OCI-LY1 (cell line): ENCODE data around the gene MS4A14.
A peak's percentile ranks its signal among the peaks of the same experiment; 100 is the strongest.

Source experiments
- H2AFZ ChIP-seq: fragments of 200-600 bp; sonication (generic), shearing (Covaris generic); 2 replicates; pipeline ENCODE4 v1.6.0; 2014; ENCODE audit warnings: antibody characterized with exemption, mild to moderate bottlenecking, low read length
- H3F3A ChIP-seq: fragments of 200-600 bp; sonication (generic), shearing (Covaris generic); 2 replicates; pipeline ENCODE4 v1.6.0; 2014; ENCODE audit warnings: mild to moderate bottlenecking, antibody characterized with exemption, low read length, moderate library complexity; ENCODE audit not compliant: insufficient read depth
- H3K27ac ChIP-seq: fragments of 200-600 bp; sonication (generic); 2 replicates; pipeline ENCODE4 v1.5.1; 2014; ENCODE audit warnings: low read length, mixed run types, mild to moderate bottlenecking, low read depth; ENCODE audit not compliant: poor library complexity, severe bottlenecking
- H3K27me3 ChIP-seq: fragments of 200-600 bp; sonication (generic); 2 replicates; pipeline ENCODE4 v1.6.0; 2014; ENCODE audit warnings: antibody characterized with exemption, mild to moderate bottlenecking, low read length, moderate library complexity; ENCODE audit not compliant: insufficient read depth
- H3K36me3 ChIP-seq: fragments of 200-600 bp; sonication (generic); 2 replicates; pipeline ENCODE4 v1.6.1; 2014; ENCODE audit warnings: mild to moderate bottlenecking, antibody characterized with exemption, low read length, moderate library complexity, mixed read lengths; ENCODE audit not compliant: insufficient read depth
- H3K4me1 ChIP-seq: fragments of 200-600 bp; sonication (generic); 2 replicates; pipeline ENCODE4 v1.5.1; 2014; ENCODE audit warnings: mild to moderate bottlenecking, low read length, moderate library complexity; ENCODE audit not compliant: insufficient read depth, severe bottlenecking
- H3K4me2 ChIP-seq: fragments of 200-600 bp; sonication (generic), shearing (Covaris generic); 2 replicates; pipeline ENCODE4 v1.6.1; 2014; ENCODE audit warnings: low read length
- H3K4me3 ChIP-seq: fragments of 200-600 bp; sonication (generic); 2 replicates; pipeline ENCODE4 v1.5.1; 2014; ENCODE audit warnings: low read length, low read depth, mild to moderate bottlenecking, mixed read lengths; ENCODE audit not compliant: poor library complexity, severe bottlenecking
- H3K79me2 ChIP-seq: fragments of 200-600 bp; shearing (Covaris generic); 2 replicates; pipeline ENCODE4 v1.6.1; 2016; ENCODE audit warnings: mixed run types, low read length, mixed read lengths; ENCODE audit not compliant: insufficient read depth
- H3K9ac ChIP-seq: fragments of 200-600 bp; sonication (generic), shearing (Covaris generic); 2 replicates; pipeline ENCODE4 v1.6.1; 2014; ENCODE audit warnings: mild to moderate bottlenecking, low read length, mixed read lengths
- H3K9me2 ChIP-seq: fragments of 200-600 bp; sonication (generic), shearing (Covaris generic); 2 replicates; pipeline ENCODE4 v1.6.1; 2014; ENCODE audit warnings: low read depth, mild to moderate bottlenecking, low read length, mixed read lengths
- H3K9me3 ChIP-seq: fragments of 200-600 bp; shearing (Covaris generic); 2 replicates; pipeline ENCODE4 v1.6.1; 2014; ENCODE audit warnings: low read length, mixed read lengths
- H4K20me1 ChIP-seq: fragments of 200-600 bp; sonication (generic), shearing (Covaris generic); 2 replicates; pipeline ENCODE4 v1.6.0; 2016; ENCODE audit warnings: mild to moderate bottlenecking, low read length; ENCODE audit not compliant: insufficient read depth
- CTCF ChIP-seq: fragments of 200-600 bp; sonication (generic), shearing (Covaris generic); IDR thresholded peaks from 2 replicates; pipeline ENCODE4 v1.5.1; 2017; ENCODE audit warnings: mild to moderate bottlenecking, antibody characterized with exemption, low read length, moderate library complexity, mixed read lengths
- EZH2 ChIP-seq: fragments of 200-600 bp; sonication (generic), shearing (Covaris generic); IDR thresholded peaks from 2 replicates; pipeline ENCODE4 v1.8.0; 2017; ENCODE audit warnings: borderline replicate concordance, mixed run types, mild to moderate bottlenecking, antibody characterized with exemption, low read length, moderate library complexity, mixed read lengths

The MS4A14 gene

DNA sequence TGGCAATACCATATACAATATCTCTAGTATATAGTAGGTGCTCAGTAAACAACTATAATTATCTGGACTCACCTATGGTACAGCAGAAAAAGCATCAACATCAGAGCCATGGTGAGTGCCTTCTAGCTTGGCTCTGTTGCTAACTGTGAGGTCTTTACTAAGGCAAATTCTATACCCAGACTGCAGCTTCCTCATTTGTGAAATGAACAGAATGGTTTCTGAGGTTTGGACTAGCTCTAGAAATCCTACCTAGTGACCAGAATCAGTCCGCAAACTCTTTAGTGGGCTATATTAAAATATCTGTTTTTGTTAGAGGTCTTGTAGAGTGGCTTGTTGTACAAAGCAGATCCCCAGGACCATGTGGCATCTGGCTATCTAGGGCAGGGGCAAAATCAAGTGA lies 63.1 kb downstream of the MS4A14 start:
- no peaks in the 10 kb centered on the region for H3K9me3 ChIP-seq
- TF ChIP-seq CTCF = no peak
- no peak for TF ChIP-seq EZH2
- H4K20me1 ChIP-seq = no peaks in the 10 kb centered on the region
- peaks cover 5% of the 10 kb centered on the region; the same call in 1 of the 2 replicates for H3F3A ChIP-seq
- H3K9me2 ChIP-seq = no peaks in the 10 kb centered on the region
- H3K4me1 ChIP-seq = peaks cover 61% of the 10 kb centered on the region
- H3K27me3 ChIP-seq = no peaks in the 10 kb centered on the region
- H3K4me2 ChIP-seq = peak overlapping the region; percentile 76
- H3K4me3 ChIP-seq = peak overlapping the region; percentile 69
- peaks cover 66% of the 10 kb centered on the region for H3K36me3 ChIP-seq
- H3K9ac ChIP-seq = peak overlapping the region; percentile 33; the same call in 1 of the 2 replicates
- peaks cover 57% of the 10 kb centered on the region for H3K79me2 ChIP-seq
- H3K27ac ChIP-seq = peak overlapping the region; percentile 43
- no peak overlapping the region for H2AFZ ChIP-seq
